CD14-positive monocyte (primary cell): ENCODE results near the gene DUS1L. TPM values are rescaled to one million over a fixed set of nuclear protein-coding genes. Genes with fewer than 3 reads are reported as not detected.

Source experiments
- DNase-seq, 3 donors: peaks; one replicate each; pipeline ENCODE4 v3.0.0-alpha.2; 2011 to 2022
- H2AFZ ChIP-seq: 2 replicates; pipeline ENCODE4 v1.6.0; 2012; ENCODE audit warnings: mild to moderate bottlenecking, low read depth, low read length, inconsistent platforms; ENCODE audit not compliant: insufficient read depth, poor library complexity, severe bottlenecking
- H3K27ac ChIP-seq, 2 donors: 1 replicate in 1 of 2; 2 replicates in 1 of 2; pipeline ENCODE4 v1.5.1; 2012 to 2013; ENCODE audit warnings: low read length in 2 of 2, control low read depth in 1 of 2, inconsistent platforms in 1 of 2, low read depth in 1 of 2, mild to moderate bottlenecking in 1 of 2
- H3K27me3 ChIP-seq, 2 donors: one replicate each; pipeline versions ENCODE4 v1.6.0 to v1.6.1; 2011 to 2013; ENCODE audit warnings: low read length in 2 of 2; ENCODE audit not compliant: control insufficient read depth in 2 of 2, insufficient read depth in 2 of 2
- H3K36me3 ChIP-seq, 2 donors: replicated peaks in 1 of 2; 1 replicate in 1 of 2; 2 replicates in 1 of 2; pipeline versions ENCODE4 v1.5.1 to v1.6.1; 2012 to 2013; ENCODE audit warnings: low read length in 2 of 2, control low read depth in 1 of 2, inconsistent platforms in 1 of 2, mild to moderate bottlenecking in 1 of 2; ENCODE audit not compliant: insufficient read depth in 2 of 2, control insufficient read depth in 1 of 2
- H3K4me1 ChIP-seq, 2 donors: 1 replicate in 1 of 2; 2 replicates in 1 of 2; pipeline versions ENCODE4 v1.5.1 to v1.6.1; 2012 to 2013; ENCODE audit warnings: low read length in 2 of 2, control low read depth in 1 of 2, inconsistent platforms in 1 of 2, mild to moderate bottlenecking in 1 of 2, moderate library complexity in 1 of 2; ENCODE audit not compliant: insufficient read depth in 2 of 2, control insufficient read depth in 1 of 2
- H3K4me2 ChIP-seq: replicated peaks from 2 replicates; pipeline ENCODE3; 2012; ENCODE audit warnings: low read length, moderate library complexity, mild to moderate bottlenecking; ENCODE audit not compliant: poor library complexity, severe bottlenecking; ENCODE audit errors: extremely low read depth
- H3K4me3 ChIP-seq, 3 experiments: fragments of 200-600 bp in 1 of 3; sonication (generic) in 1 of 3; replicated peaks in 1 of 3; 1 replicate in 2 of 3; 2 replicates in 1 of 3; pipeline ENCODE4 v1.5.1; 2011 to 2013; ENCODE audit warnings: low read length in 3 of 3, mild to moderate bottlenecking in 3 of 3, control low read depth in 2 of 3, low read depth in 2 of 3, inconsistent platforms in 1 of 3, moderate library complexity in 1 of 3
- H3K79me2 ChIP-seq: 2 replicates; pipeline ENCODE4 v1.6.0; 2012; ENCODE audit warnings: mild to moderate bottlenecking, control low read depth, inconsistent platforms, low read length, moderate library complexity; ENCODE audit not compliant: insufficient read depth
- H3K9ac ChIP-seq: 2 replicates; pipeline ENCODE4 v1.6.0; 2017; ENCODE audit warnings: low read length, mild to moderate bottlenecking; ENCODE audit not compliant: insufficient read depth, poor library complexity, severe bottlenecking
- H3K9me3 ChIP-seq, 2 donors: replicated peaks in 1 of 2; 1 replicate in 1 of 2; 2 replicates in 1 of 2; pipeline versions ENCODE4 v1.5.1 to v1.6.1; 2012 to 2013; ENCODE audit warnings: low read length in 2 of 2, control low read depth in 1 of 2; ENCODE audit not compliant: control insufficient read depth in 1 of 2, insufficient read depth in 1 of 2
- H4K20me1 ChIP-seq: 2 replicates; pipeline ENCODE4 v1.6.0; 2012; ENCODE audit warnings: mild to moderate bottlenecking, low read length, control low read depth, moderate library complexity; ENCODE audit not compliant: insufficient read depth
- H3K27ac Mint-ChIP-seq, 7 donors: one replicate each; pipeline ENCODE4 v1.8.0; 2020; ENCODE audit warnings: mild to moderate bottlenecking in 7 of 7, mixed read lengths in 7 of 7, moderate library complexity in 6 of 7, inconsistent platforms in 2 of 7
- H3K27me3 Mint-ChIP-seq, 3 donors: one replicate each; pipeline ENCODE4 v1.8.0; 2021 to 2022; ENCODE audit warnings: low read depth in 3 of 3, mild to moderate bottlenecking in 3 of 3, mixed read lengths in 3 of 3, moderate library complexity in 3 of 3, inconsistent platforms in 1 of 3
- H3K36me3 Mint-ChIP-seq, 2 donors: one replicate each; pipeline ENCODE4 v1.8.0; 2020; ENCODE audit warnings: mixed read lengths in 2 of 2, inconsistent platforms in 1 of 2, mild to moderate bottlenecking in 1 of 2
- H3K4me1 Mint-ChIP-seq: one replicate; pipeline ENCODE4 v1.8.0; 2020; ENCODE audit warnings: mild to moderate bottlenecking, mixed read lengths
- H3K4me3 Mint-ChIP-seq, 2 donors: one replicate each; pipeline ENCODE4 v1.8.0; 2020; ENCODE audit warnings: mild to moderate bottlenecking in 2 of 2, mixed read lengths in 2 of 2, moderate library complexity in 1 of 2
- H3K9me3 Mint-ChIP-seq, 7 donors: one replicate each; pipeline ENCODE4 v1.8.0; 2020 to 2022; ENCODE audit warnings: mixed read lengths in 7 of 7, mild to moderate bottlenecking in 6 of 7, moderate library complexity in 6 of 7, inconsistent platforms in 2 of 7
- WGBS: methylation state at CpG from one replicate; pipeline ENCODE4 v1.1.5; 2013; ENCODE audit warnings: missing lambda C conversion rate; ENCODE audit not compliant: insufficient coverage; 5-methylcytosine and 5-hydroxymethylcytosine counted together
- intact Hi-C, 2 donors: fragments of 100-400 bp; cut with micrococcal nuclease; formaldehyde crosslinking; loops; one replicate each; pipeline versions ENCODE4 v1.15.0 to v1.15.1; 2023
- polyA plus RNA-seq, 3 donors: library from polyadenylated mRNA; depleted of rRNA in 1 of 3; unstranded in 2 of 3; stranded (reverse) in 1 of 3; fragments of 300-500 nt in 2 of 3; fragments of >200 nt in 1 of 3; fragmentation: Illumina TruSeq in 2 of 3; gene quantifications; 1 replicate in 2 of 3; 2 replicates in 1 of 3; pipeline ENCODE4 v1.2.3, GENCODE V29; 2012 to 2021
- TF ChIP-seq, protein P1 (sequence below): fragments of 200-600 bp; IDR thresholded peaks from one replicate; pipeline ENCODE4 v1.8.0; 2022; ENCODE audit warnings: antibody characterized with exemption, mild to moderate bottlenecking

DUS1L gene
- polyA plus RNA-seq, 3 donors, result 23.9 to 175 (median 47.6) TPM

DNA sequence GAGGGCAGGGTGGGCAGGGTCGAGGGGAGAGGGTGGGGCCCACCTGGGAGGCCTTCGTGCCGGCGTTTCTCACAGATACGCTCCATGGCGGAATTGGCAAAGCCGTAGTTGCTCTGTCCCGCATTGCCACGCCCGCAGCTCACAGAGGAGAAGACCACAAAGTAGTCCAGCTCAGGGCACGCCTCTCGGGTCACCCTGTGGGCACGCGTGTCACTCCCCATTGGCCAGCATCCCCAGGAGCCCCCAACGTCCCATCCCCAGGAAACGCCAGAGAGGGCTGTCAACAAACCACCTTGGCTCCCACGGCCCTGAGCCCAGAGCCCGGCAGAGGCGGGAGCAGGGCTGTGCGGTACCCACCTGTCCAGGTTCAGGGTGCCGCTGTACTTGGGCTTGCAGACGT lies 16.4 kb upstream of the DUS1L start:
- no peak overlapping the region for H3K4me3 Mint-ChIP-seq
- no peaks in the 10 kb centered on the region for H3K4me1 Mint-ChIP-seq
- Histone ChIP-seq H3K9me3 (no peaks in the 10 kb centered on the region), H3K27me3 (no peaks in the 10 kb centered on the region), H3K4me2 (no peak overlapping the region), H3K4me3 (no peak overlapping the region), H3K9ac (no peak overlapping the region), H3K36me3 (peaks cover 60 to 74% of the 10 kb centered on the region in 2 donors), H4K20me1 (no peaks in the 10 kb centered on the region), H3K27ac (no peak overlapping the region), H3K4me1 (no peaks in the 10 kb centered on the region), H3K79me2 (no peaks in the 10 kb centered on the region), H2AFZ (no peak overlapping the region)
- WGBS, result 93% methylated on average over 19 of the region's 22 CpGs
- H3K36me3 Mint-ChIP-seq, result peaks cover 36 to 74% of the 10 kb centered on the region in 2 donors
- TF ChIP-seq, protein P1, sequence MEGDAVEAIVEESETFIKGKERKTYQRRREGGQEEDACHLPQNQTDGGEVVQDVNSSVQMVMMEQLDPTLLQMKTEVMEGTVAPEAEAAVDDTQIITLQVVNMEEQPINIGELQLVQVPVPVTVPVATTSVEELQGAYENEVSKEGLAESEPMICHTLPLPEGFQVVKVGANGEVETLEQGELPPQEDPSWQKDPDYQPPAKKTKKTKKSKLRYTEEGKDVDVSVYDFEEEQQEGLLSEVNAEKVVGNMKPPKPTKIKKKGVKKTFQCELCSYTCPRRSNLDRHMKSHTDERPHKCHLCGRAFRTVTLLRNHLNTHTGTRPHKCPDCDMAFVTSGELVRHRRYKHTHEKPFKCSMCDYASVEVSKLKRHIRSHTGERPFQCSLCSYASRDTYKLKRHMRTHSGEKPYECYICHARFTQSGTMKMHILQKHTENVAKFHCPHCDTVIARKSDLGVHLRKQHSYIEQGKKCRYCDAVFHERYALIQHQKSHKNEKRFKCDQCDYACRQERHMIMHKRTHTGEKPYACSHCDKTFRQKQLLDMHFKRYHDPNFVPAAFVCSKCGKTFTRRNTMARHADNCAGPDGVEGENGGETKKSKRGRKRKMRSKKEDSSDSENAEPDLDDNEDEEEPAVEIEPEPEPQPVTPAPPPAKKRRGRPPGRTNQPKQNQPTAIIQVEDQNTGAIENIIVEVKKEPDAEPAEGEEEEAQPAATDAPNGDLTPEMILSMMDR, result no peak
- H3K27me3 Mint-ChIP-seq, result peaks cover 0 to 1% (median 0%) of the 10 kb centered on the region in 3 donors
- no peak overlapping the region for H3K27ac Mint-ChIP-seq
- H3K9me3 Mint-ChIP-seq, result peaks cover 0 to 1% (median 0%) of the 10 kb centered on the region in 7 donors
- DNase-seq, result no peak
- intact Hi-C loops, result no loop called here

DNA sequence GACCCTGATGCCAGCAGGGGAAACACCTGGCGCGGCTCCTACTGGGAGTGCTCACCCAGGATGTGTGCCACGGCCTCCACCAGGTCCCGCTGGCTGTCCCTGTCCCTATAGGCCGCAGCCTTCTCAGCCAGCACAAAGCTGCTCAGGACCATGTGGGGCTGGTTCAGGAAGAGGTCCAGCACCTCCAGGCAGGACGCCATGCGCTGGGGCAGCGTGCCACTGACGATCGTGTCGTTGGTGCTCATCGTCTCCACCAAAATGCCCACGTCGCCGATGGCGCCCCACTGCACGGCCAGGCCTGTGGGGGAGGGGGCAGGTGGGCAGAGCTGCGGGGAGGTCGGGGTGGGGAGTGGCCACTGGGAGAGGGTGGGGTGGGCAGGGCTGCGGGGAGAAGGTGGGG lies 15.9 kb upstream of the DUS1L start:
- Histone ChIP-seq H3K27me3 (no peaks in the 10 kb centered on the region), H3K27ac (no peak overlapping the region), H4K20me1 (no peaks in the 10 kb centered on the region), H3K4me3 (no peak overlapping the region), H3K4me1 (no peaks in the 10 kb centered on the region), H2AFZ (no peak overlapping the region), H3K9me3 (no peaks in the 10 kb centered on the region), H3K79me2 (no peaks in the 10 kb centered on the region), H3K4me2 (no peak overlapping the region), H3K36me3 (peaks cover 58 to 69% of the 10 kb centered on the region in 2 donors), H3K9ac (no peak overlapping the region)
- Mint-ChIP-seq H3K4me3 (no peak overlapping the region), H3K36me3 (peaks cover 36 to 70% of the 10 kb centered on the region in 2 donors), H3K27ac (no peak overlapping the region), H3K9me3 (peaks cover 0 to 1% (median 0%) of the 10 kb centered on the region in 7 donors), H3K27me3 (peaks cover 0 to 2% (median 0%) of the 10 kb centered on the region in 3 donors), H3K4me1 (no peaks in the 10 kb centered on the region)
- DNase-seq, result no peak
- intact Hi-C loops, result no loop called here
- TF ChIP-seq, protein P1, result no peak
- WGBS, result 98% methylated on average over 6 of the region's 20 CpGs
